Activated CD4-positive, alpha-beta T cell treated with anti-CD3 and anti-CD28 coated beads, Interleukin-2, amount 50 U/mL, for 48 hours (primary cell): Measurements from ENCODE around the gene TAGLN2.

Experiments
- DNase-seq, 2 experiments: peaks; one replicate each; pipeline ENCODE4 v3.0.0-alpha.2; 2020

Gene TAGLN2

GRCh38 chr1:159934136-159935039 is 9.1 kb upstream of the TAGLN2 start:
- DNase-seq: no peak

- no peak for DNase-seq
These were observed 8.0 kb upstream of the TAGLN2 start for GRCh38 chr1:159933347-159933746.

- no peak for DNase-seq
These were observed 7.3 kb upstream of the TAGLN2 start for GRCh38 chr1:159932296-159933285.

GRCh38 chr1:159931795-159932173 is 6.5 kb upstream of the TAGLN2 start:
- DNase-seq: no peak

GRCh38 chr1:159931101-159931794 is 5.9 kb upstream of the TAGLN2 start:
- no peak for DNase-seq

GRCh38 chr1:159930634-159931033 is 5.3 kb upstream of the TAGLN2 start:
- no peak for DNase-seq

GRCh38 chr1:159930216-159930615 is 4.9 kb upstream of the TAGLN2 start:
- no peak for DNase-seq

- DNase-seq: no peak
These were observed 4.1 kb upstream of the TAGLN2 start for GRCh38 chr1:159929155-159930051.

- DNase-seq: no peak
These were observed 3.3 kb upstream of the TAGLN2 start for GRCh38 chr1:159928491-159929050.

- DNase-seq: no peak
These were observed 2.6 kb upstream of the TAGLN2 start for GRCh38 chr1:159927849-159928431.

GRCh38 chr1:159927211-159927848 is 2.0 kb upstream of the TAGLN2 start:
- DNase-seq: no peak

GRCh38 chr1:159925719-159926078 is 392 bp upstream of the TAGLN2 start:
- DNase-seq: peak; percentile 50 to 61

GRCh38 chr1:159924025-159924790 is 1.1 kb downstream of the TAGLN2 start:
- DNase-seq: peak; percentile 65 to 73

GRCh38 chr1:159923203-159924024 is 1.9 kb downstream of the TAGLN2 start:
- DNase-seq: peak; percentile 71 to 83

- no peak for DNase-seq
These were observed 2.6 kb downstream of the TAGLN2 start for GRCh38 chr1:159922511-159923202.

- peak in 1 of 2 experiments; percentile 34 for DNase-seq
These were observed 3.4 kb downstream of the TAGLN2 start for GRCh38 chr1:159921700-159922504.

- no peak for DNase-seq
These were observed 4.1 kb downstream of the TAGLN2 start for GRCh38 chr1:159921251-159921650.
